SK-N-SH treated with all-trans-retinoic acid at 6 μM for 48 hours (cell line): ENCODE data around the gene WDR74.

ENCODE experiments used
- ATAC-seq: fragments of 200-7000 bp; cut with Tn5 transposase; 3 replicates; pipeline ENCODE4 v1.9.1; 2020; ENCODE audit warnings: mild to moderate bottlenecking, moderate library complexity
- ARNTL ChIP-seq: fragments of 450-650 bp; formaldehyde crosslinking; IDR thresholded peaks from 2 replicates; pipeline ENCODE4 v1.5.0; 2020; ENCODE audit warnings: low read depth, mild to moderate bottlenecking, moderate library complexity, borderline replicate concordance
- BACH2 ChIP-seq: fragments of 250-450 bp; sonication (Bioruptor Pico); IDR thresholded peaks from 2 replicates; pipeline ENCODE4 v1.9.0; 2021; ENCODE audit warnings: mild to moderate bottlenecking, borderline replicate concordance
- CSDC2 ChIP-seq: fragments of 250-450 bp; sonication (Bioruptor Pico); IDR thresholded peaks from 2 replicates; pipeline ENCODE4 v1.5.0; 2020; ENCODE audit warnings: mild to moderate bottlenecking, moderate library complexity
- ESRRG ChIP-seq: fragments of 250-450 bp; sonication (Bioruptor Pico); IDR thresholded peaks from 2 replicates; pipeline ENCODE4 v1.6.1; 2021; ENCODE audit warnings: mild to moderate bottlenecking
- ISL1 ChIP-seq: fragments of 250-450 bp; sonication (Bioruptor Pico); IDR thresholded peaks from 2 replicates; pipeline ENCODE4 v2.1.2; 2022; ENCODE audit warnings: mild to moderate bottlenecking, moderate library complexity
- OSR1 ChIP-seq: fragments of 250-450 bp; sonication (Bioruptor Pico); IDR thresholded peaks from 2 replicates; pipeline ENCODE4 v1.8.0; 2022; ENCODE audit warnings: moderate library complexity, mild to moderate bottlenecking, inconsistent platforms
- PATZ1 ChIP-seq: fragments of 250-450 bp; sonication (Bioruptor Pico); IDR thresholded peaks from 2 replicates; pipeline ENCODE4 v1.8.0; 2020; ENCODE audit warnings: mild to moderate bottlenecking, moderate library complexity, borderline replicate concordance
- POU6F1 ChIP-seq: fragments of 250-450 bp; sonication (Bioruptor Pico); IDR thresholded peaks from 2 replicates; pipeline ENCODE4 v1.8.0; 2021; ENCODE audit warnings: low read depth, mild to moderate bottlenecking, moderate library complexity, borderline replicate concordance
- SNAI2 ChIP-seq: fragments of 250-450 bp; sonication (Bioruptor Pico); IDR thresholded peaks from 2 replicates; pipeline ENCODE4 v1.5.0; 2020; ENCODE audit warnings: mild to moderate bottlenecking, moderate library complexity
- TCF4 ChIP-seq: fragments of 250-450 bp; sonication (Bioruptor Pico); IDR thresholded peaks from 2 replicates; pipeline ENCODE4 v1.8.0; 2021; ENCODE audit warnings: mild to moderate bottlenecking, moderate library complexity, borderline replicate concordance
- TOX ChIP-seq: fragments of 250-450 bp; sonication (Bioruptor Pico); IDR thresholded peaks from 2 replicates; pipeline ENCODE4 v1.8.0; 2021; ENCODE audit warnings: mild to moderate bottlenecking, moderate library complexity, borderline replicate concordance
- TSHZ2 ChIP-seq: fragments of 250-450 bp; sonication (Bioruptor Pico); IDR thresholded peaks from 2 replicates; pipeline ENCODE4 v1.5.0; 2020; ENCODE audit warnings: mild to moderate bottlenecking, moderate library complexity
- ZC3H10 ChIP-seq: fragments of 250-450 bp; sonication (Bioruptor Pico); IDR thresholded peaks from 2 replicates; pipeline ENCODE4 v1.5.1; 2021; ENCODE audit warnings: mild to moderate bottlenecking, moderate library complexity
- ZFP3 ChIP-seq: fragments of 250-450 bp; sonication (Bioruptor Pico); IDR thresholded peaks from 2 replicates; pipeline ENCODE4 v1.5.0; 2020; ENCODE audit warnings: mild to moderate bottlenecking, moderate library complexity
- ZFP30 ChIP-seq: fragments of 450-650 bp; formaldehyde crosslinking; IDR thresholded peaks from 2 replicates; pipeline ENCODE4 v1.5.0; 2022; ENCODE audit warnings: mild to moderate bottlenecking, moderate library complexity
- ZNF565 ChIP-seq: fragments of 450-650 bp; formaldehyde crosslinking; conservative IDR thresholded peaks from 2 replicates; pipeline ENCODE4 v1.5.0; 2020; ENCODE audit warnings: low read depth, mild to moderate bottlenecking, moderate library complexity

The WDR74 gene

DNA sequence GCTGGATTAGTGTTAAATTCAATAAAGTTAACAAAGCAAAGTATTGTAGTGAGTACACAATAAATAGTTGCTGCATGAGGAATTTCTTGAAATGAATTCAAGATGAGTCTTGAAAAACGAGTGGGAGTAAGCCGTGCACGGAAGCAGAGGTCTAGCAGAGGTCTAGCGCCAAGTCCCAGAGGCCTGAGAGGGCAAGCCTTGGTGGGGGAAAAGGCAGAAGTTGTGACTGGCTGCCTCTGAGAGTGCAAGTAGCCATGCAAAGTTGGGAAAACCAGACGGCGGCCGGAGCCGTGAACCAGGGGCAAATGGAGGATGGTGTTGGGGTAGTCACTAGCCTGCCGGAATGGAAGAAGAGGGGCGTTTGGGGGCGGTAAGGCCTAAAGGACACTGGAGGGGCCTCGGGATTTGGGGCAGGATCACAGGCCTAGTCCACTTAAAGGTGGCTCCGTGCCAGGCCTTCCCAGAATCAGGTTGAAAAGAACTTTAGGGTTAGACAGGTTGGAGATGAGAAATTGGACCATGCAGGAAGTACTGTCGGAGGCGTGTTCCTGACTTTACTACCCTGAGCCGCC, 40.9 kb upstream of the WDR74 start:
- peak; percentile 57 for ATAC-seq
- TF ChIP-seq ZC3H10 (CRISPR knock-in tag) (no peak), ZFP30 (CRISPR knock-in tag) (no peak), ESRRG (no peak)

DNA sequence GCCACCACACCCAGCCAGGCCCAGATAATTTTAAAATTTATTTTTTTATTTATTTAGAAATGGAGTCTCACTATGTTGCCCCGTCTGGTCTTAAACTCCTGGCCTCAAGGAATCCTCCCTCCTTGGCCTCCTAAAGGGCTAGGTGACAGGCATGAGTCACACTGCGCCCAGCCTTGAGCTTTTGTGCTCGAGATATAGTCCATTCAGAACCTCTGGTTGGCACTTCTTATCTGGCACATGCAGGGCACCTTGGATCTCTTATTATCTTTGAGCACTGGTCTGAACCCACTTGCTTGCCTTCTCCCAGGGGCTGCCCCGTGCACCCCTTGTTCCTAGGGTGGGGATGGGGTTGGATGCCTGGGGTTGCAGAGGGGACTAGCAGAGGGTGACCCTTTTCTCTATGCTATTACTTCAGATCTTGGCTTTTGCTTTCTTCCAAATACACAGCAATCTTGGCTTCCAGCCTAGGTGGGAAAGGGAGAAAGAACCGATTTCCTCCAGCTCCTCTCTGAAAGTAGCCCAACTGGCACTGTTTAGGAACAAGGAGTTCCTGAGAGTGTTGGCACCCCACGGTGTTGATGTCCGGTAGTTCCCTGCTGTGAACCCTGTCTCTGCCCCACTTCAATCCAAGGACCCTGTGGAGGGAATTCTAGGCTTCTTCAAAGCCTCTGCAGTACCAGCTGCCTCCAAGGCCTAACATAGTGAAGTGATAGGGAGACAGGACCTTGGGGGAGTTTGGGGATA, 40.0 kb upstream of the WDR74 start:
- no peak for ATAC-seq
- TF ChIP-seq TSHZ2 (CRISPR knock-in tag) (no peak), CSDC2 (no peak), ISL1 (CRISPR knock-in tag) (no peak), TCF4 (CRISPR knock-in tag) (no peak)
- TF ChIP-seq, all 23 proteins: peak for 0

- no peak for ATAC-seq
- TF ChIP-seq CSDC2 (no peak), TCF4 (CRISPR knock-in tag) (no peak), ESRRG (no peak), ZFP3 (no peak), ZNF565 (no peak), SNAI2 (no peak), TSHZ2 (CRISPR knock-in tag) (no peak), OSR1 (CRISPR knock-in tag) (no peak), BACH2 (no peak), TOX (CRISPR knock-in tag) (no peak), ISL1 (CRISPR knock-in tag) (no peak), POU6F1 (CRISPR knock-in tag) (no peak), ZC3H10 (CRISPR knock-in tag) (no peak)
- TF ChIP-seq, all 23 proteins: peak for 0
Measured at GRCh38 chr11:62876712-62877111, 37.3 kb upstream of the WDR74 start.

DNA sequence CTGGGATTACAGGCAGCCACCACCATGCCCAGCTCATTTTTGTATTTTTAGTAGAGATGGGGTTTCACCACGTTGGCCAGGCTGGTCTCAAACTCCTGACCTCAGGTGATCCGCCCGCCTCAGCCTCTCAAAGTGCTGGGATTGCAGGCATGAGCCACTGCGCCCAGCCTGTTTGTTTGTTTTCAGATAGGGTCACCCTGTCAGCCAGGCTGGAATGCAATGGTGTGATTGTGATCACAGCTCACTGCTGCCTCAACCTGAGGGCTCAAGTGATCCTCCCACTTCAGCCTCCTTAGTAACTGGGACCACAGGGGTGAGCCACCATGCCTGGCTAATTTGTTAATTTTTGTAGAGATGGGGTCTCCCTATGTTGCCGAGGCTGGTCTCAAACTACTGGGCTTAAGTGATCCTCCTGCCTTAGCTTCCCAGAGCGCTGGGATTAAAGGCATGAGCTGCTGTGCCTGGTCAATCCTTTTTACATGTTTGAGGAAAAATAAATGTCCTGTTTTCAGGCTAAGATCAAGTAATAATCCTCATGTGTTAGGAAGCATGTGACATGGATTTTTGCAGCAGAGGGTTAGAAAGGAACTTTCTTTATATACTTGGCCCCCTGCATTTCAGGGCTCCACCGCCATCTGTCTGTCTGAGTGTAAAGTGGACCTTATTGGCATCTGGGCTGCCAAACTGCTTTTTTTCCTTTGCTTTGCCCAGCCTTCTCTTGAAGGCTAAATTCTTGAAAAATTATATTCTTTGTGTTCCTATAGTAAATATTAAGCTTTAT, 36.5 kb upstream of the WDR74 start:
- TF ChIP-seq ARNTL (CRISPR knock-in tag) = no peak
- no peak for TF ChIP-seq PATZ1
- TF ChIP-seq CSDC2 = no peak
- no peak for TF ChIP-seq ISL1 (CRISPR knock-in tag)
- TF ChIP-seq, all 23 proteins: peak for 0
- ATAC-seq = no peak
